Stimulated activated naive CD8-positive, alpha-beta T cell treated with anti-CD3 and anti-CD28 coated beads, Interleukin-15, Interleukin-2, amounts not matched to agents 100 ng/mL and 50 ng/mL, for 24 hours (primary cell): ENCODE results near the gene ME2.
"Not testable (repeated sequence)": the region's sequence is repeated elsewhere in the genome, so short reads cannot be mapped to it uniquely, and the experiment has no call there.

Experiments
- H3K27ac Mint-ChIP-seq: one replicate; pipeline ENCODE4 v1.8.0; 2021; ENCODE audit warnings: mild to moderate bottlenecking, mixed read lengths
- H3K27me3 Mint-ChIP-seq: one replicate; pipeline ENCODE4 v1.8.0; 2021; ENCODE audit warnings: mixed read lengths
- H3K36me3 Mint-ChIP-seq: one replicate; pipeline ENCODE4 v1.8.0; 2021; ENCODE audit warnings: low read depth, mixed read lengths
- H3K4me1 Mint-ChIP-seq: one replicate; pipeline ENCODE4 v1.8.0; 2021; ENCODE audit warnings: low read depth, mixed read lengths
- H3K4me3 Mint-ChIP-seq: one replicate; pipeline ENCODE4 v1.8.0; 2021; ENCODE audit warnings: mild to moderate bottlenecking, mixed read lengths
- H3K9me3 Mint-ChIP-seq: one replicate; pipeline ENCODE4 v1.8.0; 2021; ENCODE audit warnings: mixed read lengths

The ME2 gene

GRCh38 chr18:50992351-50992762 is 113.4 kb downstream of the ME2 start:
- Mint-ChIP-seq H3K4me3 (no peak overlapping the region), H3K27ac (no peak overlapping the region), H3K27me3 (no peaks in the 10 kb centered on the region), H3K4me1 (no peaks in the 10 kb centered on the region), H3K36me3 (no peaks in the 10 kb centered on the region), H3K9me3 (no peaks in the 10 kb centered on the region)

GRCh38 chr18:50994031-50994430 is 115.1 kb downstream of the ME2 start:
- no peak overlapping the region for H3K27ac Mint-ChIP-seq
- H3K4me1 Mint-ChIP-seq: no peaks in the 10 kb centered on the region

GRCh38 chr18:51003174-51003573 is 124.3 kb downstream of the ME2 start:
- H3K4me3 Mint-ChIP-seq, H3K27me3 Mint-ChIP-seq: not testable (repeated sequence)

More at GRCh38 chr18:50994031-50994430, 115.1 kb downstream of the ME2 start:
- Mint-ChIP-seq H3K9me3 (no peaks in the 10 kb centered on the region), H3K4me3 (no peak overlapping the region), H3K36me3 (no peaks in the 10 kb centered on the region), H3K27me3 (no peaks in the 10 kb centered on the region)

More at GRCh38 chr18:51003174-51003573, 124.3 kb downstream of the ME2 start:
- H3K9me3 Mint-ChIP-seq, H3K4me1 Mint-ChIP-seq, H3K36me3 Mint-ChIP-seq, H3K27ac Mint-ChIP-seq: not testable (repeated sequence)
